ENCODE measurements around the gene IL6ST. TPM values are rescaled to one million over a fixed set of nuclear protein-coding genes. Genes with fewer than 3 reads are reported as not detected.
A peak's percentile ranks its signal among the peaks of the same experiment; 100 is the strongest.

IL6ST gene
- total RNA-seq, 1 experiment from 2014 or later: 181 TPM

DNA sequence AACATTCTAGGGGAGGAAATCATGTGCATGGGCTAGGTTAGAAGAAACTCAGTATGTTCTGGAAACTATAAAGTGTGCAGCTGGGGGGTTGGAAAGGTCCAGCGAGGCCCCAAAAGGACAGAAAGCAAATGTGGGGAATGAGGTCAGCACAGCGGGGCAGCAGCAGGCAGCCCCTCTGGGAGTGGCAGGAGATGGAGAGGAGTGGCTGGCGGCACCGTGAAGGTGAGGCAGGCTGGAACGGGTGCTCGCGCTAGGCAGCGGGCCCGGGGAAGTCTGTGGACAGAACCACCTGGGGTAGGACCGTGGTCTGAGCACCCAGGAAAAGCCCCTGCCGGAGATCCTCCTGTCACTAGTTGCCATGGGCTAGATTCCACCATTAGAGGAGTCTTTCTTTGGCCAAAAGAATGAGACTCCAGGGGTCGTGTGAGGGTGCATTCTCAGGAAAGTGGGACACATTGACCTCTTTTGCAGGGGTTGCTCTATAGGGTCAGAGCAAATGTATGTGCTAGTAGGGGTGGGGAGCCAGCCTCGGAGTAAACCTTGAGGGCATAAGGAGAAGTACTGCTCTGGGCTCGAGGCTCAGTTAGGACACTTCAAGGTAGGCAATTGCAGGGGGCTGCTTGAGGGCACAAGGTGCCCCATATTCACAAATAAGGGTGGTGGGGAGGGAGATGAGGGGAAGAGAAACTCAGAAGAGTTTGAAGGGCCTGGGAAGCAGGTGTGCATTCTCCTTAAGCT is 61.2 kb downstream of the IL6ST start:
- in situ Hi-C loops (cut with HindIII; ENCODE audit: low pct_unique_long_range_greater_than_20kb, low sequenced_read_pairs): no loop called here
- no peak overlapping the region for H3K27ac ChIP-seq (ENCODE audit: low read length)
- H3K36me3 ChIP-seq (ENCODE audit: control insufficient read depth, insufficient read depth, low read length): no peaks in the 10 kb centered on the region; the same call in 1 of the 2 replicates
- BruUV-seq (replicated peaks): no TSS peak
- no peak overlapping the region for H3K4me3 ChIP-seq (ENCODE audit: low read depth in 2 of 2, low read length in 2 of 2)
- no peak for DNase-seq (ENCODE audit: low read depth, low spot score)
- ChIA-PET POLR2A (no interaction called here), CTCF (interaction anchor here (0.5 kb wide), 1 partner anchor 221 kb away, joined by 7 read pairs; no protein-coding TSS in a partner anchor)
- intact Hi-C loops (cut with micrococcal nuclease; ENCODE audit: unreplicated experiment): no loop called here
- H3K4me1 ChIP-seq (ENCODE audit: control insufficient read depth, insufficient read depth, low read length): no peaks in the 10 kb centered on the region
- TF ChIP-seq SIN3A (IDR thresholded peaks at IDR 0.05; ENCODE audit: borderline replicate concordance, insufficient read depth, low read depth, low read length) (no peak), CTCF (IDR thresholded peaks at IDR 0.05) (no peak), POLR2AphosphoS5 (IDR thresholded peaks at IDR 0.05; ENCODE audit: low read depth, low read length) (no peak), TCF7L2 (IDR thresholded peaks at IDR 0.05; ENCODE audit: low read depth, low read length) (no peak), REST (IDR thresholded peaks at IDR 0.05; ENCODE audit: insufficient read depth in 1 of 2, low read depth in 2 of 2, low read length in 1 of 2) (no peak)
- no peaks in the 10 kb centered on the region for H3K9me3 ChIP-seq (ENCODE audit: control insufficient read depth, insufficient read depth, low read depth, low read length)
- H3K27me3 ChIP-seq (ENCODE audit: control insufficient read depth, insufficient read depth, low read length): no peaks in the 10 kb centered on the region
- peak; percentile 9; the same call in 1 of the 2 replicates for ATAC-seq

DNA sequence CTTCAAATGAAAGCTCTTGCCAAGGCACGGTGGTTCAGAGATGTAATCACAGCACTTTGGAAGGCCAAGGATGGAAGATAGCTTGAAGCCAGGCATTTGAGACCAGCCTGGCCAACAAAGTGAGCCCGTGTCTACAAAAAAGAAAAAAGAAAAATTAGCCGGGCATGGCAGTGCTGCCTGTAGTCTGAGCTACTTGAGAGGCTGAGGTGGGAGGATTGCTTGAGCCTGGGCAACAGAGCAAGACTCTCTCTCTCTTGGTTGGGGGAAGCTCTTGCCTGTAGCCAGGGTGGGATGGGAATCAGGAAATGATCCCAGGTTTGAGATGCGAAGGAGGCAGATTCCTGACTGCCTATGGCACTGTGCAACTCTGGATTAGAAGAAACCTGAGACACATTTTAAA is 62.1 kb downstream of the IL6ST start:
- H3K9me3 ChIP-seq (ENCODE audit: control insufficient read depth, insufficient read depth, low read depth, low read length): no peaks in the 10 kb centered on the region
- in situ Hi-C loops (cut with HindIII; ENCODE audit: low pct_unique_long_range_greater_than_20kb, low sequenced_read_pairs): no loop called here
- intact Hi-C loops (cut with micrococcal nuclease; ENCODE audit: unreplicated experiment): no loop called here
- no peaks in the 10 kb centered on the region for H3K4me1 ChIP-seq (ENCODE audit: control insufficient read depth, insufficient read depth, low read length)
- POLR2A ChIA-PET: no interaction called here
- H3K27ac ChIP-seq (ENCODE audit: low read length): no peak overlapping the region
- H3K27me3 ChIP-seq (ENCODE audit: control insufficient read depth, insufficient read depth, low read length): no peaks in the 10 kb centered on the region
- ATAC-seq (no peak), DNase-seq (ENCODE audit: low read depth, low spot score) (no peak)
- no peaks in the 10 kb centered on the region; the same call in 1 of the 2 replicates for H3K36me3 ChIP-seq (ENCODE audit: control insufficient read depth, insufficient read depth, low read length)
- CTCF ChIA-PET: no interaction called here
- BruUV-seq (replicated peaks): no TSS peak
- no peak overlapping the region for H3K4me3 ChIP-seq (ENCODE audit: low read depth in 2 of 2, low read length in 2 of 2)
- TF ChIP-seq REST (IDR thresholded peaks at IDR 0.05; ENCODE audit: insufficient read depth in 1 of 2, low read depth in 2 of 2, low read length in 1 of 2) (no peak), POLR2AphosphoS5 (IDR thresholded peaks at IDR 0.05; ENCODE audit: low read depth, low read length) (no peak), SIN3A (IDR thresholded peaks at IDR 0.05; ENCODE audit: borderline replicate concordance, insufficient read depth, low read depth, low read length) (no peak), CTCF (IDR thresholded peaks at IDR 0.05) (no peak), TCF7L2 (IDR thresholded peaks at IDR 0.05; ENCODE audit: low read depth, low read length) (no peak)

Measured in Panc1 (cell line).